Left lung (tissue), 10 donors: ENCODE results near the gene NQO2. TPM values are rescaled to one million over a fixed set of nuclear protein-coding genes. Genes with fewer than 3 reads are reported as not detected.
A peak's percentile ranks its signal among the peaks of the same experiment; 100 is the strongest.
"Not testable (repeated sequence)": the region's sequence is repeated elsewhere in the genome, so short reads cannot be mapped to it uniquely, and the experiment has no call there.

Experiments
- ATAC-seq: fragments of 200-7000 bp; cut with Tn5 transposase; one replicate; pipeline ENCODE4 v1.9.1; 2020; ENCODE audit warnings: moderate library complexity
- DNase-seq, 4 donors: peaks; one replicate each; pipeline ENCODE4 v3.0.0-alpha.2; 2013 to 2020
- H3K27ac ChIP-seq, 2 donors: fragments of 200-600 bp; sonication (generic) in 1 of 2; one replicate each; pipeline versions ENCODE4 v1.5.0 to v1.8.0; 2020 to 2021
- H3K27me3 ChIP-seq, 2 donors: fragments of 200-600 bp; sonication (generic) in 1 of 2; one replicate each; pipeline versions ENCODE4 v1.5.0 to v1.8.0; 2020 to 2021
- H3K36me3 ChIP-seq, 2 donors: fragments of 200-600 bp; sonication (generic) in 1 of 2; one replicate each; pipeline versions ENCODE4 v1.5.0 to v1.8.0; 2020 to 2021
- H3K4me1 ChIP-seq, 2 donors: fragments of 200-600 bp; one replicate each; pipeline ENCODE4 v1.8.0; 2021
- H3K4me3 ChIP-seq, 2 donors: fragments of 200-600 bp; sonication (generic) in 1 of 2; one replicate each; pipeline versions ENCODE4 v1.5.0 to v1.8.0; 2020 to 2021; ENCODE audit warnings: mild to moderate bottlenecking in 1 of 2
- H3K9me3 ChIP-seq, 2 donors: fragments of 200-600 bp; sonication (generic) in 1 of 2; one replicate each; pipeline versions ENCODE4 v1.5.0 to v1.8.0; 2020 to 2021
- intact Hi-C, 2 donors: fragments of 100-400 bp; cut with DNase I; formaldehyde crosslinking; loops; one replicate each; pipeline versions ENCODE4 v1.11.2 to v1.14.2; 2022
- polyA plus RNA-seq, 6 donors: library from polyadenylated mRNA; unstranded; fragments of 120-200 nt; gene quantifications; one replicate each; pipeline ENCODE4 v1.2.1, GENCODE V29; 2013; ENCODE audit not compliant: insufficient read length in 6 of 6
- total RNA-seq, 2 donors: library from RNA; stranded (reverse); fragmentation: NEBNext Ultra II Directional; extraction: Animal tissue kit (Norgen Biotek cat#: 25700); gene quantifications; one replicate each; pipeline ENCODE4 v1.2.1, GENCODE V29; 2021
- TF ChIP-seq, protein P1 (sequence below), 2 donors: fragments of 200-600 bp; sonication (generic) in 1 of 2; IDR thresholded peaks; one replicate each; pipeline versions ENCODE4 v1.5.0 to v1.8.0; 2021; ENCODE audit warnings: antibody characterized with exemption in 2 of 2
- donor health status: DM: no; HTN: yes; CAD: no.
- donor health status: DM: no; HTN: no; CAD: no.

Gene NQO2
- total and polyA plus RNA-seq, 8 donors, result 22.0 to 55.8 (median 31.7) TPM

DNA sequence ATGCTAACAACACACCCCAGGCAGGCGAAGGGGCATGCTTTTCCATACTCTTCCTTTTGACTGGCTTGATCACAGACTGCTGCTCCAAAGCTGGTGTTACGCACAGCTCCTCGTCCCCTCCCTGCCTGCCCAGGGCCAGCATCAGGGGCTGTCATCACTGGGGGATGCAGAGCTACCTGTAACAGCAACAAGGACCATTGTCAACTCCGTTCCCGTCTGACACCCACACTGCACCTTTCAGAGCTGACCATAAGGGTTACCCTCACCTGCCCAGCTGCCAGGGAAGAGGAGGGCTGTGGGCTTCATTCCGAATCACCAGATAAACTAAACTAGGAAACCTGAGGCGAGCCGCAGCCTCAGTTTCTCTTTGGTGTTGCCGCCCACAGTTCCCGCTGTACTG, 15.4 kb downstream of the NQO2 start:
- H3K27me3 ChIP-seq, result no peaks in the 10 kb centered on the region
- no peak overlapping the region for H3K4me3 ChIP-seq
- intact Hi-C loops, result no loop called here
- H3K9me3 ChIP-seq, result peaks cover 0 to 20% of the 10 kb centered on the region in 2 donors
- TF ChIP-seq, protein P1, sequence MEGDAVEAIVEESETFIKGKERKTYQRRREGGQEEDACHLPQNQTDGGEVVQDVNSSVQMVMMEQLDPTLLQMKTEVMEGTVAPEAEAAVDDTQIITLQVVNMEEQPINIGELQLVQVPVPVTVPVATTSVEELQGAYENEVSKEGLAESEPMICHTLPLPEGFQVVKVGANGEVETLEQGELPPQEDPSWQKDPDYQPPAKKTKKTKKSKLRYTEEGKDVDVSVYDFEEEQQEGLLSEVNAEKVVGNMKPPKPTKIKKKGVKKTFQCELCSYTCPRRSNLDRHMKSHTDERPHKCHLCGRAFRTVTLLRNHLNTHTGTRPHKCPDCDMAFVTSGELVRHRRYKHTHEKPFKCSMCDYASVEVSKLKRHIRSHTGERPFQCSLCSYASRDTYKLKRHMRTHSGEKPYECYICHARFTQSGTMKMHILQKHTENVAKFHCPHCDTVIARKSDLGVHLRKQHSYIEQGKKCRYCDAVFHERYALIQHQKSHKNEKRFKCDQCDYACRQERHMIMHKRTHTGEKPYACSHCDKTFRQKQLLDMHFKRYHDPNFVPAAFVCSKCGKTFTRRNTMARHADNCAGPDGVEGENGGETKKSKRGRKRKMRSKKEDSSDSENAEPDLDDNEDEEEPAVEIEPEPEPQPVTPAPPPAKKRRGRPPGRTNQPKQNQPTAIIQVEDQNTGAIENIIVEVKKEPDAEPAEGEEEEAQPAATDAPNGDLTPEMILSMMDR (IDR thresholded peaks at IDR 0.05), result no peak
- peaks cover 0 to 23% of the 10 kb centered on the region in 2 donors for H3K4me1 ChIP-seq
- no peak for ATAC-seq
- no peak overlapping the region for H3K27ac ChIP-seq
- H3K36me3 ChIP-seq, result peaks cover 0 to 88% of the 10 kb centered on the region in 2 donors
- DNase-seq, result no peak

DNA sequence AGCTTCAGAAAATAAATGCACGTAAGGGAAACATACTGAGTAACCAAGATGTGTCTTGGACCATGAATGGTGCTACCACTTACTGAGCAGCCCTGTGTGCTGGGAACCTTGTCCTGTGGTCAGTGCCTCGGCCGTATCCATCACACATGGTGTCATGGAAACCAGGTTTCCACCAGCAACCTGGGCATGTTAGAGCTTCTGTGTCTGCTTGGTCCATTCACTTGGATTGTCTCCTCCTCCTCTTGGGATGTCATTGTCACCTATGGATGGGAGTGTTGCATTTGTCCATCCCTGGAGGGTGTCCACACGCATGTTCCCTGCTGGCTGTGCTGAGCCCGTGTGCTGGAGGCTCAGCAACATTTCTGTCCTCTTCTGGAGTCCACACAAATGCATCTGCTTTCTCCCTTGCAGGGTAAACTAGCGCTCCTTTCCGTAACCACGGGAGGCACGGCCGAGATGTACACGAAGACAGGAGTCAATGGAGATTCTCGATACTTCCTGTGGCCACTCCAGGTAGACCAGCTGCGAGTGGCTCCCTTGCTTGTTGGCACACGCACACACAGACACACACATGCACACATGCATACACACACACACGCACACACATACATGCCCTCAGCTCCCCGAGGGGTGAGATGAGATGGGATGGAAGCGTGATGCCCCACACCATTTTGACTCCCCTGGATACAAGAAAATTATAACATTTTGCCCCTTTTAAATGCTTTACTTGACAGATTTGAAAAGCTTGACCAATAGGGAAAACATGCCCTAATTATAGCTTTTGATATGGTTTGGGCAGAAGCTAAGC, 17.0 kb downstream of the NQO2 start:
- H3K36me3 ChIP-seq, result peaks cover 0 to 82% of the 10 kb centered on the region in 2 donors
- no peak for ATAC-seq
- no peaks in the 10 kb centered on the region for H3K27me3 ChIP-seq
- H3K4me1 ChIP-seq, result peaks cover 0 to 30% of the 10 kb centered on the region in 2 donors
- TF ChIP-seq, protein P1 (IDR thresholded peaks at IDR 0.05), result no peak
- DNase-seq, result no peak
- intact Hi-C loops, result no loop called here
- H3K27ac ChIP-seq, result no peak overlapping the region
- H3K9me3 ChIP-seq, result peaks cover 0 to 9% of the 10 kb centered on the region in 2 donors
- H3K4me3 ChIP-seq, result no peak overlapping the region

DNA sequence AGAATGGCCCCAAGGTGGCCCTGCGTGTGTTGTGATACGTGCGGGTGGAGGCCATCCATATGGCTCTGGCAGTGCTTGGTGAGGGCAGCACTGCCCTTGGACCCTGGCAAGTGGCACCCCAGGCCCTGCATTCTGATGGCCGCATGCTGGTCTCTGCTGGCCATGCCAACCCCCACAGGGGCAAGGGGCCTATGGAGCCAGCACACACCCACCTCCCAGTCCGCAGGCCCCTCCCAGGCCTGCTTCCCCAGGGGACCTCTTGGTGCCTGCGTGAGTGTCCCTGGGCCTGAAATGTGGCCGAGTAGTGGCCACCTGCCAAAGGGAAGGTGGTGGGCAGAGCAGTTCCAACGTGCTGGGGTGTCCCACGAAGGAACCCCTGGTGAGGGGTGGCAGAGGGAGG, 17.6 kb downstream of the NQO2 start:
- H3K27me3 ChIP-seq, result no peaks in the 10 kb centered on the region
- peaks cover 0 to 76% of the 10 kb centered on the region in 2 donors for H3K36me3 ChIP-seq
- H3K4me3 ChIP-seq, result no peak overlapping the region
- peaks cover 2 to 36% of the 10 kb centered on the region in 2 donors for H3K4me1 ChIP-seq
- DNase-seq (no peak), ATAC-seq (no peak)
- TF ChIP-seq, protein P1 (IDR thresholded peaks at IDR 0.05), result no peak
- intact Hi-C loops, result no loop called here
- H3K27ac ChIP-seq, result no peak overlapping the region
- peaks cover 0 to 3% of the 10 kb centered on the region in 2 donors for H3K9me3 ChIP-seq

DNA sequence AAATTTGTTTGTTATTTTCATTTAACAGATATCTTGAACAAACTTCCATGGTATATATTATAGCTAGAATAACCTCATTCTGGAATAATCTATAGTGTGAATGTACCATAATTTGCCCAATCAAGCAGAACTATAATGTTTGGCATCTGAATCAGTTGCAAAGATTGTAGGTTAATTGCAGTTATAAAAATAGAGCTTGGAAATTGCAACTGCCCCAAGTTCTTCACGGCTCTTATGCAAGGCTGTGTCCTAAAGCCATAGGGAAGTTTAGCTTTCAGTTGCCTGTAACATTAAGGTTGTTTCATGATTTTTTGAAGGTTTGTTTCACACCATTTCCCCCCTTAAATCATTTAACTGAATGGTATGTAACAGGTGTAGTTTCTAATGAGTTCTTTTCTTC, 19.4 kb downstream of the NQO2 start:
- ATAC-seq, result no peak
- intact Hi-C loops, result no loop called here
- H3K4me1 ChIP-seq, result peaks cover 8 to 44% of the 10 kb centered on the region in 2 donors
- no peaks in the 10 kb centered on the region for H3K27me3 ChIP-seq
- H3K9me3 ChIP-seq, result no peaks in the 10 kb centered on the region
- peak overlapping the region in 1 of 2 donors; percentile 67 for H3K27ac ChIP-seq
- DNase-seq, result no peak
- TF ChIP-seq, protein P1 (IDR thresholded peaks at IDR 0.05), result no peak
- H3K4me3 ChIP-seq, result no peak overlapping the region
- H3K36me3 ChIP-seq, result peaks cover 0 to 63% of the 10 kb centered on the region in 2 donors

DNA sequence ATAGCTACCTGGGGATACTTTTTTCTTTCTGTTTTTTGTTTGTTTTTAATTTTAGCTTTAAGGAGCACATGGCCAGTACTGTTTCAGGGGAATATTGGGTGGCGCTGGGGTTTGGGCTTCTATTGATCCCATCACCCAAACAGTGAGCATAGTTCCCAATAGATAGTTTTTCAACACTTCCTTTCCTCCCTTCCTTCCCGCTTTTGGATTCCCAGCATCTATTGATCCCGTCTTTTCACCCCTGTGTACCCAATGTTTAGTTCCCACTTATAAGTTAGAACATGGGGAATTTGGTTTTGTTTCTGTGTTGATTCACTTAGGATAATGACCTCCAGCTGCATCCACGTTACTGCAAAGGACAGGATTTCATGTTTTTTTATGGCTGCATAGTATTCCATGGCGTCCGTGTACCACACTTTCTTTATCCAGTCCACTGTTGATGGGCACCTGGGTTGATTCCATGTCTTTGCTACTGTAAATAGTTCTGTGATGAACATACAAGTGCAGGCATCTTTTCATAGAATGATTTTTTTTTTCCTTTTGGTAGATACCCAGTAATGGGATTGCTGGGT, 20.1 kb downstream of the NQO2 start:
- Histone ChIP-seq H3K4me3 (no peak overlapping the region), H3K27me3 (no peaks in the 10 kb centered on the region), H3K36me3 (peaks cover 0 to 55% of the 10 kb centered on the region in 2 donors), H3K27ac (peak overlapping the region in 1 of 2 donors; percentile 67), H3K4me1 (peaks cover 15 to 50% of the 10 kb centered on the region in 2 donors), H3K9me3 (no peaks in the 10 kb centered on the region)
- TF ChIP-seq, protein P1 (IDR thresholded peaks at IDR 0.05), result no peak
- no peak for ATAC-seq
- DNase-seq, result no peak
- intact Hi-C loops, result no loop called here

DNA sequence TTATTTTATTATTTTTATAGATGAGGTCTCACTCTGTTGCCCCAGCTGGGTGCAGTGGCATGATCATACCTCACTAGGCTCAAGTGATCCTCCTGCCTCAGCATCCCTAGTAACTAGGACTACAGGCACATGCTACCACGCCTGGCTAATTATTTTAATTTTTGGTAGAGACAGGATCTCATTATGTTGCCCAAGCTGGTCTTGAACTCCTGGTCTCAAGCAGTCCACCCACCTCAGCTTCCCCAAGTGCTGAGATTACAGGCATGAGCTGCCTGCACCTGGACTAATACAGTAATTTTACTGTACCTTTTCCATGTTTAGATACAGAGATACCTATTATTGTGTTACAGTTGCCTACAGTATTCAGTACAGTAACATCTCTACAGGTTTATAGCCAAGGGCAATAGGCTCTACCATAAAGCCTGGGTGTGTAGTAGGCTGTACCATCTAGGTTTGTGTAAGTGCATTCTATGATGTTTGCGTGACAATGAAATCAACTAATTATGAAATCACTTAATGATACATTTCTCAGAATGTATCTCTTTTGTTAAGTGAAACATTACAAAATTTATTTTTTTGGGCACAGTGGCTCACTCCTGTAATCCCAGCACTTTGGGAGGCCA, 21.4 kb downstream of the NQO2 start:
- Histone ChIP-seq H3K4me1 (peaks cover 17 to 62% of the 10 kb centered on the region in 2 donors), H3K27ac (peak overlapping the region in 1 of 2 donors; percentile 13), H3K36me3 (peaks cover 0 to 42% of the 10 kb centered on the region in 2 donors)
- H3K4me3 ChIP-seq, ATAC-seq, intact Hi-C loops, H3K27me3 ChIP-seq, DNase-seq, H3K9me3 ChIP-seq: not testable (repeated sequence)
